Myocyte (in vitro differentiated cells): Measurements from ENCODE around the gene ALDH5A1. TPM values are rescaled to one million over a fixed set of nuclear protein-coding genes. Genes with fewer than 3 reads are reported as not detected.
A peak's percentile ranks its signal among the peaks of the same experiment; 100 is the strongest.
"Not testable (repeated sequence)": the region's sequence is repeated elsewhere in the genome, so short reads cannot be mapped to it uniquely, and the experiment has no call there.

ENCODE experiments used
- DNase-seq: peaks from one replicate; pipeline ENCODE4 v3.0.0-alpha.2; 2012; ENCODE audit warnings: low read depth
- total RNA-seq: library from RNA; depleted of rRNA; stranded (reverse); fragments of >200 nt; gene quantifications from 2 replicates; pipeline ENCODE4 v1.2.3, GENCODE V29; 2014

ALDH5A1 gene
- total RNA-seq, 1 donor from 2014 or later, result 1.2 TPM

DNA sequence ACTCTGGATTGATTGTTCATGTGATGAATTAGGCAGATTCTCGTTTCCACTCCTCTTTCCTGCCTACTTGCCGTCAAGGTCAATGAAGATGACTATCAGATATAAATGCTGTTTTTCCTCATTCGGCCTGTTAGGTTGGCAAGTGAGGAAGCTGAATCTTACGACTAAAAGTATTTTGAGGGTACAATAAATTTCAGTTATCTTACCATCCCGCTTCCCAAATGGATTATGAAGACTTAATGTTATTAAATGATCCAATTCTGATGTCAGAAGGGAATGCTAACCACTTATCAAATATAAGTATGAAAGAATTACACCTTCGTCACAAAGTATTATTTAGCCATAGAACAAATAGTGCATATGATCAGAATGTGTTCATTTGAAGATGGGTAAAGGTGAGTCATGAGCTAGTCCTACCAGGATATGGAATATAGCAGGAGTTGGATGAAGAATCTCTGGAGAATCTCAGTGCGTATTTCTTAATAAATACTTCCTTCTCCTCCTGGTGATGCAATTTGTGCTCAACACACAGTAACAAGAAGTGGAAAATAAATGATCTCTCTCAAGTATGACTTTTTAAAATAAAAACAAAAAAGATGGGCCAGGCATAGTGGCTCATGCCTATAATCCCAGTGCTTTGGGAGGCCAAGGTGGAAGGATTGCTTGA is 10.0 kb upstream of the ALDH5A1 start:
- no peak for DNase-seq

DNA sequence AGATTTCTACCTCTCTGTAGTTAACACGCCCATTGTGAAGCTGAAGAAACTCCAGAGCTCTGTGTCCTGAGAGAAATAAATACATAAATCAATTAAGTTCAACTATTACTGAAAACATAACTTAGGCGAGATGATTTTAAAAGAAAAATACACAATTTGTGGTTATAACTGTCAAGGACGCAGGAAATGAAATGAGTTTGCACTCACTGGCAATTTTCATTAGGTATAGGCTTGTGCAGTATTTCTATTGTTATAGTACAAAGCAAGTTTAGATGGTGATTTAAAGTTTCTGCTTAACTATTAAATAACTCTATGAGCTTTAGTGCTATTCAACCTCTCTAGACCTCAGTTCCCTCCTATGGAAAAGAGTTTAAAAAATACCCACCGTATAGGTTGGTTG is 8.7 kb upstream of the ALDH5A1 start:
- no peak for DNase-seq

GRCh38 chr6:24489470-24489869 is 5.3 kb upstream of the ALDH5A1 start, which contains the start of gene GPLD1:
GPLD1 (minus strand) TSS chr6:24489578; CDS start chr6:24489511, 67 bp downstream.
- no peak for DNase-seq

DNA sequence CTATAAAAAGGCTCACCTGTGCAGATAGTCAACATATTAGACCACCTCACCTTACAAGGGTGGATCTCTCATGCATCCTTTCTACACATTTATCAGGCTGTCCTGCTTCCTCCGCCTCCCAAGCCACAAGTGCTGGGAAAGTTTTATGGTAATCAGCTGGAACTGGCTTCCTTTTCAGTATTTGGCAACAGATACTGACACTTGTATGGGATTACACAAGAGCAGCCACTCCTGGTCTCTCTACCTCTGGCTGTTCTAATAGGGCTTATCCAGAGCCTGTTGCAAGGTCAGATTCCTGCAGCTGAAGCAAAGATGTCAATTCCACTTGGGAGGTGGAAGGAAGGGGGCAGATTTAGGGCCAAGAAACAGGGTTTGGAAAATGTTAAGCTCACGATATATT is 4.9 kb upstream of the ALDH5A1 start:
- no peak for DNase-seq

DNA sequence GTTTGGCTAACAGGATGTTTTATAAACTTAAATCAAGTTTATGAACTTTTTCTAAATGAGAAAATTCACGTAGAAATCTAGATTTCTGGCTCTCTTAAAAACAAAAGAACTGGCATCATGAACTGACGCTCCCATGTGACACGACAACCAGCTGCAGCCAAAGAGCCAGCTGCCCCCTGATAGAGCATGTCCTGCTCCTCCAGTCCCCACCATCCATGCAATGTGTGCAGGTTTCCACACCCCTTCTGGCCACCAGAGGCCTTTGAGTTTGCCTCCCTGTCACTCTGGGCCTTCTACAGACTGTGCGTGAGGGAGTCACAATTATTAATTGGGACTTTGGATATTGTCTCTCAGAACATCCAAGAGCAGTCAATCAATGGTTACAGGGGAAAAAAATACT is 3.8 kb upstream of the ALDH5A1 start:
- DNase-seq, result no peak

DNA sequence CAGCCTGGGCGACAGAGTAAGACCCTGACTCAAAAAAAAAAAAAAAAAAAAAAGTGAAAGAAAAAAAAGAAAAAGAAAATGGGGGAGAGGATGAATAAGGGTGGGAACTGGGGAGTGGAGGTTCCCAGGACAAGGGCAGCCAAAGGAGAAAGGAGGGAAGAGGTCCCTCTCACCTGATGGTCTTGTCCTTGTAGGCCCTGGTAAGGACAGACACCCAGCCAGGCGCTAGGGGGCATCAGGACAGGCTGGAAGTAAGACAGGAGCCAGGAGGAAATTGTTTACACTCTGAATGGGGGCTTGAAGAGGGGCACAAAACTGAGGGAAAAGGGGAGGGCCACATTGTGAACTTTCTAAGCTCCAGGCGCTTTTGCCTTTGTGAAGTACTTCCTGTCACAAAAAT is 2.3 kb upstream of the ALDH5A1 start:
- DNase-seq, result peak; percentile 8

DNA sequence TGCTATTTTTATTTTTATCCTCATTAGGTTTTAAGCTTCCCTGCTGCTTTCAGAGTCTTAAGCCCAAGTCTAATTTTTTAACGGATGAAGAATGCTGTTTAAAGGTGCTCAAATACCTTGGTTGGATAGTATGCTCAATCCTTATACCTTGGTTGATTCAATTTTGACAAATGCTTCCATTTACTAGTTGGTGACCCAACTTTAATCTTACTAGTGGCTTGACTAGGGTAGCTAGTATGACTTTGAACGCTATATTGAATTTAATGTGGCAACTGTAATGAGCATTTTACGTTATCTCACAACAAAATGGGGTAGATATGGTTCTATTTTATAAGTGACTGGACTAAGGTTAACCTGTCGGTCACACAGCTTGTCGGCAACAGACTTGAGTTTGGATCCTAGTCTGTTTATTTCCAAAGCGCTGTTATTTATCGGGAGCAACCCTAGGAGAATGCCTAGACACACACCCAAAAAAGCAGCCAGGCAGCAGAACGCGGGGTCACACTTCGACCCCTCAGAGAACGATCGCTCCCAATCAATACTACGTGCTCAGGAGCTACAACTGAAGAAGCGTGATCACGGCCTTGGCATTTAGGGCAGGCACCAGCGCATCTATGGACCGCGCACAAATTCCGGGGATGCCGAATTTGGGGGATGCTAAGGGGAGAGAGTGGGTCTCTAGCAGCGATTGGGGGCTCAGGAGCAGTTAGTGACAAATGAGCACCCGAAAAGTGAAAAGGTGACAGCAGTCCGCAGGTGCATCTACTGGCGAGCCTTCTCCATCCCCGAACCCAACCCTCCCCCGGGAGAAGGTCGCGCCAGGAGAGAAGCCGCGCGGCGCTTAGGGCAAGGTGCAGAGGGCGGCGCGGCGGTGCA is 586 bp upstream of the ALDH5A1 start:
- DNase-seq, result no peak

- no peak for DNase-seq
Measured at GRCh38 chr6:24497254-24497970, 2.6 kb downstream of the ALDH5A1 start.

GRCh38 chr6:24500683-24501082 is 5.9 kb downstream of the ALDH5A1 start:
- DNase-seq, result no peak

GRCh38 chr6:24501374-24501773 is 6.6 kb downstream of the ALDH5A1 start:
- no peak for DNase-seq

DNA sequence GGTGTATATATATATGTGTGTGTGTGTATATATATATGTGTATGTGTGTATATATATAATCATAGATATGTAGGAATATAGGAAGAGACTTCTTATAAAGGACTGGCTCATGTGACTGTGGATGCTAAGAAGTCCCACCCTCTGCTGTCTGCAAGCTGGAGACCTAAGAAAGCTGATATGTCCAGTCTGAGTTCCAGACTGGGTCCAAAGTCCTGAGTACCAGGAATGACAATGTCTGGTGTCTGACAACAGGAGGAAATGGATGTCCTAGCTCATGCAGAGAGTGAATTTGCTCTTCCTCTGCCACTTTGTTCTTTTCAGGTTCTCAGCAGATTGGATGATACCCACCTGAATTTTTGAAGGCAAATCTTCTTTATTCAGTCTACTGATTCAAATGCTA is 7.1 kb downstream of the ALDH5A1 start:
- DNase-seq, result no peak

DNA sequence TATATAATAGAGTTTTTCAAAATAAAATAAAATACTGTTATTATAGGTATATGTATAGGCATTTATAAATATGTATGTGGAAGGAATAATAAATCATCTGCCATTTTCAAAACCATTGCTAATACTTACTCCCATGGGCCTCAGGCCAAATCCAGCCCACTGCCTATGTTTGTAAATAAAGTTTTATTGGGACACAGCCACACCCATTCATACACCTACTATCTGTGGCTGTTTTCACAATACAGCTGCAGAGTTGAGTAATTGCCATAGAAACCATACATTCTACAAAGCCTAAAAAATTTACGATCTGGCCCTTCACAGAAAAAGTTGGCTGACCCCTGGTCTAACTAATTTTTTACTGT is 9.5 kb downstream of the ALDH5A1 start:
- DNase-seq, result no peak

GRCh38 chr6:24504649-24505586 is 10.1 kb downstream of the ALDH5A1 start:
- DNase-seq, result no peak

- DNase-seq, result peak; percentile 18
Measured at GRCh38 chr6:24506814-24507520, 12.2 kb downstream of the ALDH5A1 start.

DNA sequence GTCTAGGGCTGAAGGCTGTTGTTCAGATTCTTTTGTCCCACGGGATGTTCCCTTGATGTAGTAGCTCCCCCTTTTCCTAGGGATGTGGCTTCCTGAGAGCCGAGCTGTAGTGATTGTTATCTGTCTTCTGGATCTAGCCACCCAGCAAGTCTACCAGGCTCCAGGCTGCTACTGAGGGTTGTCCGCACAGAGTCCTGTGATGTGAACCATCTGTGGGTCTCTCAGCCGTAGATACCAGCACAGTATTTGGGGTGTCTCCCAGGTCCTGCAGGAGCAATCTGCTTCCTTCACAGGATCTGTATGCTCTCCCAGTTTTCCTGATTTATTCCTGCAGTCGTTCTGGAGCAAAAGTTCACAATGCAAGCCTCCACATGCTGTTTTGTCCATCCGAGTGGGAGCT is 17.2 kb downstream of the ALDH5A1 start:
- DNase-seq, result not testable (repeated sequence)

DNA sequence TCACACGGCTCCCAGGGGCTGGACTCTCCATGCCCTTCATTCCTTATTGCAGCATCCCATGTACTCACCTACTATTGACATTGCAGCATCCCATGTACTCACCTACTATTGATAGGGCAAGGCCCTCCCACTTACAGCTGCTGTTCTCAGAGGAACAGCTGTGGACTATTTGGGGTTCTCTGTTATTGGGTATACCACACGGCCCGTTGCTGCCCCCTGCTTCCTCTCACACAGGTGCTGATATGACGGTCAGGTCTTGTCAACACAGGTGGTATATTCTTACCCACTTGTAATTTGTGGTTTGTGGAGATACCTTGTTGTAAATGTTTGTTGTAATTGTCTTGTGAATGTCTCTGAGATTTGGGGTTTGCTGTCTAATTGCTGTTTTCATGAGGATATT is 18.8 kb downstream of the ALDH5A1 start:
- no peak for DNase-seq

DNA sequence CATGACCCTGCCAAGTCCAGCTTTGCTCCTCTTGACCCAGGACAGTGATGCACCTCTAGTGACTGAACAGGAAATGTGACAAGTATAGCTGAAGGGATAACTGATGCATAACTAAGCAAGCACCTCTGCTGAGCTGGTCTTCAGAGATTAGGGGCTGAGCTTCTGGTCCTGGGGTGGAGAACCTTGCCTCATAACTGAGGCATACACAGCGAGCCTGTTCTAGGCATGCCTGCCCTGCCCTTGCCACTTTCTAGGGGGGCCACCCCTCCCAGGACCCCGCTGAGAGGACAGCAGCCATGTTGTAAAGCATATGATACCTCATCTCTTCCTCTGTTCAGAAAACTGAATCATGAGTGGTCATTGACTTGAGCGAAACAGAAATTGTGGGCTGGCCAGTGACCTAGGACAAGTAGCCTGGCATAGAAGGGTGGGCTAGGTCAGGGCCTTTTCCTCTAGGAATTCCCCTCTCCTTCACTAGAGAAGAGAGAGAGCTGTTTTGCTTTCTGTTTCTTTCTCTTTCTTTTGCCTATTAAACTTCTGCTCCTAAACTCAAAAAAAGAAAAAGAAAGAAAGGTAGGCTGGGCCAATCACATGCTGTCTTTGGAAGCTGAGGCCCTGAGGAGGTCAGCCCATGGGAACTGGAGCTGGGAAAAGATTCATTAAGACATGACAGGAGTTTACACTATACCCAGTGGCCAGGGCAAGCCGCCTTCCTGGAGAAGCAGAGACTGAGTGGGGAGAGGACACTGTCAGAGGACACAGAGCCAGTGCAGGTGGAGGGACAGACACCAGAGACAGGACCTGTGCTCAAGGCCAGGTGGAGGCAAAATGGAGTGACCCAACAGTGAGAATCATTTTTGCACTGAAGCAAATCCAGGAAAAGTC is 23.1 kb downstream of the ALDH5A1 start:
- DNase-seq, result no peak

DNA sequence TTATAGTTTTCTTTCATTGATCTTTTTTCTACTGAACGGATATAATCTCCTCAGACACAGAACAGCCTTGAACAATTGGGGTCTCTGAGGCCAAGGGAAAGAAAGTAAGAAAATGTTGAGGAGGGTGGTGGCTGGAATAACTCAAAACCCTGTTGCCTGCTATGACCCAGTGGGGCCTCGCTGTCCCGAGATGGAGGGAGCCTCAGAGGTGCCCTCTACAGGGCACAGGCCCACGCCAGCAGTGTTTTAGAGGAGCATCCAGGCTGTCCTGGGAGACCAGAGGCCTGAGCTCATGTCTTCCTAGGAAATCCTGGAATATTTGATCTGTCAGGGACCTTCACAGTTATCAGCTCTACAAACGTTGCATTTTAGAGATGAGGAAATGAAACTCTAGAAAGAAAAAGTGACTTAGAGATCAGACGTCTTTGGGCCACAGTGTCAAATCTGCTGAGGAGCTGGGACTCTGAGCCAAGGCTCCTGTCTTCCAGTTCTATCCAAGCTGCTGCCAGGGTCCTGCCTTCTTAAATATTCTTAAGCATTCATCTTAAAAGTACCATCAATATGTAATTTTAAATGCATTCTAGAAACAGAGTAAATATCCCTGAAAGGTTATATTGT is 26.3 kb downstream of the ALDH5A1 start:
- peak; percentile 55 for DNase-seq
